ENCODE results near the gene CNOT4. TPM values are rescaled to one million over a fixed set of nuclear protein-coding genes. Genes with fewer than 3 reads are reported as not detected.

CNOT4 gene
- total and polyA plus RNA-seq, 10 of the 15 experiments (the other 5 are each of a cell fraction or from before 2014, with no cell fraction given) = 9.4 to 29.6 (median 16.6) TPM

DNA sequence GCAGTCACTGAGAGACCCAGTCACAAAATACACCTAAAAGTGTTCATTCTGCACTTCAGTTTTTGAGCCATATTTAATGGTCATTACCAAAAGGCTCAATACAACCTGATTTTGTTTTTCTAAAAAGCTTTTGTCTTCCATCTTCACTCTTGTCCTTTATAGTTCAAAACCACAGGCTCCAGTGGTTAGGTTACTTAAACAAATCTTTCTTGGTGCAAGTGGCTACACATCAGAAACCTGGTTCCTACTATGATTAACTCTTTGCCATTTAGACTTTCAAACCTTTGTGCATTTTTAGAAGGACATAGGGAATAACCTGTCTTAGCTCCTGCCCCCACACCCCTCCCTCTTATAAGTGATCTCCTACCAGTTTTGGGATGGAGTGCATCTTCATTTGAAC, 140.5 kb downstream of the CNOT4 start:
- Histone ChIP-seq H3K36me3 (ENCODE audit: control insufficient read depth in 2 of 2, insufficient read depth in 2 of 2, low read length in 1 of 2) (no peaks in the 10 kb centered on the region), H3K4me1 (ENCODE audit: control insufficient read depth, insufficient read depth, low read length) (no peaks in the 10 kb centered on the region; the same call in 1 of the 2 replicates), H4K20me1 (ENCODE audit: control insufficient read depth, insufficient read depth) (no peaks in the 10 kb centered on the region), H3K27ac (ENCODE audit: control insufficient read depth, insufficient read depth) (no peak overlapping the region), H2AFZ (ENCODE audit: control insufficient read depth, low read depth, low read length) (no peak overlapping the region), H3K4me3 (no peak overlapping the region), H3K27me3 (replicated peaks in 1 of 2; ENCODE audit: control insufficient read depth in 2 of 2, insufficient read depth in 2 of 2, low read length in 1 of 2) (no peaks in the 10 kb centered on the region), H3K4me2 (ENCODE audit: control insufficient read depth, insufficient read depth) (no peak overlapping the region), H3K9me3 (replicated peaks; ENCODE audit: control insufficient read depth, insufficient read depth, low read length) (no peaks in the 10 kb centered on the region), H3K9ac (ENCODE audit: control insufficient read depth, insufficient read depth, low read length) (no peak overlapping the region), H3K79me2 (ENCODE audit: control insufficient read depth, insufficient read depth, low read length) (no peaks in the 10 kb centered on the region)
- peak; percentile 26; the same call in 2 of the 3 replicates for ATAC-seq
- in situ Hi-C loops (cut with MboI) = no loop called here
- BruUV-seq (replicated peaks) = no TSS peak
- no peak for FAIRE-seq
- ChIA-PET CTCF (no interaction called here), POLR2A (no interaction called here), RAD21 (ENCODE audit: unreplicated experiment) (no interaction called here), SMC1A (ENCODE audit: uncharacterized antibody, unreplicated experiment) (no interaction called here)
- intact Hi-C loops (cut with micrococcal nuclease; ENCODE audit: unreplicated experiment) = no loop called here
- TF ChIP-seq RUNX3 (IDR thresholded peaks at IDR 0.05; ENCODE audit: low read length) = peak; percentile 43; the same call in 1 of the 2 replicates
- TF ChIP-seq ATF3 (IDR thresholded peaks at IDR 0.05; ENCODE audit: borderline replicate concordance, extremely low read depth, low read depth, low read length) = no peak
- DNase-seq (ENCODE audit: low read depth, low spot score) = no peak

DNA sequence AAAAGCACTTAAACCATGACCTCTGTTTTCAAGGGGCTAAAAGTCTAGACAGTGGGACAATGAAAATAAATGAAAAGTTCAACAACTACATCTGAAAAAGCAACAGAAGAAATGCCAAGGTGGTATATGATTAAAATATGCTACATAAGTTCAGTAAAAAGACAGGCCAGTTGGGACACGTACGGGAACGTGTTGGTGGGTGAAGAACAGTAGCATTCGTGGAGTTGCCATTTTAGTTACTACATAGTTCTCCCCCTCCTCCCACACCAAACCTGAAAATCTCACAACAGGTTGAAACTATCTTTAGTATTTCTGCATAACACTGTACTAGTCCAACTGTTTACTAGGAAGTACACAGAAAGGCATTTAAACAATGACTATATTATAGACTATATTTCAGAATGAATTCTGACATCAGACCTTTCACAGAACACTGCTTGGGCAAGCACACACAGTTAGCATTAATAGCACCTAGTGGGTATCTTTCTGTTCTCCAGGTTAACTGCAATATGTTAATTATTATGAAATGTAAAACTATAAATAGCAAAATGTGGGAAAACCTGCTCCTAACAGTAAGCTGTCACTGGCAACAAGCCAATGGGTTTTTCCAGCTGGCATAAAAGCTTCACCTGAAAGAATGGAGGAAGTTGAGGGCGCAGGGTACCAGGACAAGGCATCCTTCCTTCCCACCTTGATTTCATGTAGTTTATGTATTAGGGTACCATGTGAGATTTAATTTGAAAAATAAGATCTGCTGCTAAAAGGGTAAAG, 141.3 kb downstream of the CNOT4 start:
- no peaks in the 10 kb centered on the region for H3K79me2 ChIP-seq (ENCODE audit: control insufficient read depth, insufficient read depth, low read length)
- no peak overlapping the region for H3K27ac ChIP-seq (ENCODE audit: control insufficient read depth, insufficient read depth)
- DNase-seq (ENCODE audit: low read depth, low spot score) = no peak
- in situ Hi-C loops (cut with MboI) (no loop called here), intact Hi-C loops (cut with micrococcal nuclease; ENCODE audit: unreplicated experiment) (no loop called here)
- RAD21 ChIA-PET (ENCODE audit: unreplicated experiment) = no interaction called here
- no peak overlapping the region for H2AFZ ChIP-seq (ENCODE audit: control insufficient read depth, low read depth, low read length)
- TF ChIP-seq ZNF24 (IDR thresholded peaks at IDR 0.05) (no peak), USF2 (IDR thresholded peaks at IDR 0.05; ENCODE audit: borderline replicate concordance, low read depth, low read length) (no peak), CHD2 (IDR thresholded peaks at IDR 0.05; ENCODE audit: borderline replicate concordance, low read depth, low read length) (no peak), RFX5 (IDR thresholded peaks at IDR 0.05; ENCODE audit: low read depth, low read length) (no peak), NKRF (conservative IDR thresholded peaks at IDR 0.05) (no peak), ZNF217 (IDR thresholded peaks at IDR 0.05) (no peak), HDAC2 (IDR thresholded peaks at IDR 0.05) (no peak)
- ATAC-seq = no peak
- no peak overlapping the region for H3K4me3 ChIP-seq
- H3K36me3 ChIP-seq (ENCODE audit: control insufficient read depth in 2 of 2, insufficient read depth in 2 of 2, low read length in 1 of 2) = peaks cover 0 to 3% of the 10 kb centered on the region in 2 experiments; a peak in 1 of 4 replicates
- 79% methylated on average over 5 of the region's 5 CpGs for WGBS (ENCODE audit: insufficient coverage, insufficient replicate concordance, low lambda C conversion rate, missing lambda C conversion rate)
- no peaks in the 10 kb centered on the region for H3K9me3 ChIP-seq (replicated peaks; ENCODE audit: control insufficient read depth, insufficient read depth, low read length)
- H3K4me2 ChIP-seq (ENCODE audit: control insufficient read depth, insufficient read depth) = no peak overlapping the region
- POLR2A ChIA-PET = no interaction called here
- H3K27me3 ChIP-seq (replicated peaks in 1 of 2; ENCODE audit: control insufficient read depth in 2 of 2, insufficient read depth in 2 of 2, low read length in 1 of 2) = no peaks in the 10 kb centered on the region
- no peaks in the 10 kb centered on the region for H4K20me1 ChIP-seq (ENCODE audit: control insufficient read depth, insufficient read depth)
- no peak overlapping the region for H3K9ac ChIP-seq (ENCODE audit: control insufficient read depth, insufficient read depth, low read length)
- FAIRE-seq = no peak
- no peaks in the 10 kb centered on the region; the same call in 1 of the 2 replicates for H3K4me1 ChIP-seq (ENCODE audit: control insufficient read depth, insufficient read depth, low read length)
- SMC1A ChIA-PET (ENCODE audit: uncharacterized antibody, unreplicated experiment) = interaction anchor here (1.1 kb wide), 1 partner anchor 9 kb away, joined by 6 read pairs; no protein-coding TSS in a partner anchor
- BruUV-seq (replicated peaks) = no TSS peak
- CTCF ChIA-PET = no interaction called here

Measured in GM12878 (cell line).